OCI-LY3 (cell line): ENCODE data around the gene PIK3R4.

Experiments
- EZH2phosphoT487 ChIP-seq: fragments of 200-600 bp; shearing (Covaris generic); IDR thresholded peaks from 2 replicates; pipeline ENCODE4 v1.6.1; 2018; ENCODE audit warnings: antibody characterized with exemption, mixed run types, low read depth
- TF ChIP-seq, protein P1 (sequence below): fragments of 200-600, 300-600 bp; sonication (generic); IDR thresholded peaks from 2 replicates; pipeline ENCODE4 v1.5.1; 2014; ENCODE audit warnings: antibody characterized with exemption, low read length, low read depth

- TF ChIP-seq, protein P1, sequence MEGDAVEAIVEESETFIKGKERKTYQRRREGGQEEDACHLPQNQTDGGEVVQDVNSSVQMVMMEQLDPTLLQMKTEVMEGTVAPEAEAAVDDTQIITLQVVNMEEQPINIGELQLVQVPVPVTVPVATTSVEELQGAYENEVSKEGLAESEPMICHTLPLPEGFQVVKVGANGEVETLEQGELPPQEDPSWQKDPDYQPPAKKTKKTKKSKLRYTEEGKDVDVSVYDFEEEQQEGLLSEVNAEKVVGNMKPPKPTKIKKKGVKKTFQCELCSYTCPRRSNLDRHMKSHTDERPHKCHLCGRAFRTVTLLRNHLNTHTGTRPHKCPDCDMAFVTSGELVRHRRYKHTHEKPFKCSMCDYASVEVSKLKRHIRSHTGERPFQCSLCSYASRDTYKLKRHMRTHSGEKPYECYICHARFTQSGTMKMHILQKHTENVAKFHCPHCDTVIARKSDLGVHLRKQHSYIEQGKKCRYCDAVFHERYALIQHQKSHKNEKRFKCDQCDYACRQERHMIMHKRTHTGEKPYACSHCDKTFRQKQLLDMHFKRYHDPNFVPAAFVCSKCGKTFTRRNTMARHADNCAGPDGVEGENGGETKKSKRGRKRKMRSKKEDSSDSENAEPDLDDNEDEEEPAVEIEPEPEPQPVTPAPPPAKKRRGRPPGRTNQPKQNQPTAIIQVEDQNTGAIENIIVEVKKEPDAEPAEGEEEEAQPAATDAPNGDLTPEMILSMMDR = no peak
- no peak for TF ChIP-seq EZH2phosphoT487
These were observed 14.1 kb downstream of the PIK3R4 start for GRCh38 chr3:130732501-130732900.
